Hematopoietic multipotent progenitor cell (in vitro differentiated cells): ENCODE measurements around the gene THSD1. TPM values are rescaled to one million over a fixed set of nuclear protein-coding genes. Genes with fewer than 3 reads are reported as not detected.
"Not testable (repeated sequence)": the region's sequence is repeated elsewhere in the genome, so short reads cannot be mapped to it uniquely, and the experiment has no call there.

Experiments used
- DNase-seq, 3 donors: peaks; one replicate each; pipeline ENCODE4 v3.0.0-alpha.2; 2011 to 2015; ENCODE audit warnings: low read depth in 2 of 3, low spot score in 2 of 3
- small RNA-seq: library from RNA; depleted of rRNA; stranded (forward); fragments of <200 nt; gene quantifications from one replicate; pipeline ENCODE3, GENCODE V24; 2012
- total RNA-seq: library from RNA; depleted of rRNA; stranded (reverse); fragments of >200 nt; gene quantifications from one replicate; pipeline ENCODE4 v1.2.3, GENCODE V29; 2012

The THSD1 gene
- total RNA-seq, 1 donor = 1.1 TPM

GRCh38 chr13:52359534-52359933 lies 46.4 kb downstream of the THSD1 start:
- no peak for DNase-seq

- DNase-seq = no peak
Observed at GRCh38 chr13:52356327-52356726, 49.6 kb downstream of the THSD1 start.

- DNase-seq = no peak
Observed at GRCh38 chr13:52353193-52353592, 52.8 kb downstream of the THSD1 start.

- DNase-seq = peak in 1 of 3 donors; percentile 5
Observed at GRCh38 chr13:52348983-52349780, 56.8 kb downstream of the THSD1 start.

GRCh38 chr13:52348071-52348470 lies 57.9 kb downstream of the THSD1 start:
- no peak for DNase-seq

GRCh38 chr13:52345631-52346251 lies 60.2 kb downstream of the THSD1 start:
- no peak for DNase-seq

- no peak for DNase-seq
Observed at GRCh38 chr13:52345048-52345447, 60.9 kb downstream of the THSD1 start.

GRCh38 chr13:52344108-52344507 lies 61.9 kb downstream of the THSD1 start:
- no peak for DNase-seq

- DNase-seq = not testable (repeated sequence)
Observed at GRCh38 chr13:52342203-52342602, 63.8 kb downstream of the THSD1 start.

GRCh38 chr13:52337828-52338455 lies 68.0 kb downstream of the THSD1 start:
- not testable (repeated sequence) for DNase-seq

GRCh38 chr13:52334107-52334506 lies 71.9 kb downstream of the THSD1 start:
- DNase-seq = not testable (repeated sequence)

GRCh38 chr13:52331844-52332243 lies 74.1 kb downstream of the THSD1 start:
- DNase-seq = not testable (repeated sequence)

Small RNA genes lying within 50 kb of the gene (small RNA-seq; reads per million reads assigned to genes)
- gene RNY4P24 = not detected

Other genes starting within 250 kb of the THSD1 start
- gene NEK3, start 246.6 kb downstream of the THSD1 start, total RNA-seq = 6.7 TPM
- 25.9 TPM for gene VPS36, start 44.5 kb upstream of the THSD1 start, total RNA-seq
- 11.8 TPM for gene CKAP2, start 49.3 kb upstream of the THSD1 start, total RNA-seq
- gene HNRNPA1L2, start 236.3 kb upstream of the THSD1 start, total RNA-seq = 2.4 TPM
- 12.9 TPM for gene SUGT1, start 246.7 kb upstream of the THSD1 start, total RNA-seq